ENCODE measurements around the gene GRK4.

GRK4 gene

GRCh38 chr4:3009422-3009821, 46.1 kb downstream of the GRK4 start:
- TF ChIP-seq CTCF (IDR thresholded peaks at IDR 0.05; ENCODE audit: borderline replicate concordance, extremely low read depth, low read length, poor library complexity, severe bottlenecking) (no peak), EZH2 (IDR thresholded peaks at IDR 0.05; ENCODE audit: borderline replicate concordance, low read depth, low read length, severe bottlenecking) (no peak)
- Histone ChIP-seq H3K4me3 (ENCODE audit: low read depth in 1 of 2, low read length in 2 of 2) (no peak overlapping the region), H3K36me3 (ENCODE audit: insufficient read depth, low read length) (no peaks in the 10 kb centered on the region), H3K27me3 (ENCODE audit: insufficient read depth, low read length, poor library complexity) (no peaks in the 10 kb centered on the region), H3K79me2 (ENCODE audit: insufficient read depth, low read length) (no peaks in the 10 kb centered on the region), H3K4me2 (ENCODE audit: insufficient read depth, low read length) (no peak overlapping the region), H3K27ac (ENCODE audit: low read length) (no peak overlapping the region), H3K9me3 (ENCODE audit: insufficient read depth, low read length, severe bottlenecking) (no peaks in the 10 kb centered on the region), H4K20me1 (ENCODE audit: insufficient read depth, low read length) (no peaks in the 10 kb centered on the region), H3K9ac (ENCODE audit: low read depth, low read length) (no peak overlapping the region), H3K4me1 (ENCODE audit: insufficient read depth, low read length) (no peaks in the 10 kb centered on the region), H2AFZ (ENCODE audit: low read depth, low read length) (no peak overlapping the region)
- DNase-seq = no peak
- ATAC-seq (ENCODE audit: insufficient read depth, low read depth) = no peak

GRCh38 chr4:3010577-3010976, 47.2 kb downstream of the GRK4 start:
- ATAC-seq (ENCODE audit: insufficient read depth, low read depth) = no peak
- TF ChIP-seq CTCF (IDR thresholded peaks at IDR 0.05; ENCODE audit: borderline replicate concordance, extremely low read depth, low read length, poor library complexity, severe bottlenecking) (no peak), EZH2 (IDR thresholded peaks at IDR 0.05; ENCODE audit: borderline replicate concordance, low read depth, low read length, severe bottlenecking) (no peak)
- Histone ChIP-seq H3K9ac (ENCODE audit: low read depth, low read length) (no peak overlapping the region), H3K9me3 (ENCODE audit: insufficient read depth, low read length, severe bottlenecking) (no peaks in the 10 kb centered on the region), H3K27ac (ENCODE audit: low read length) (no peak overlapping the region), H3K36me3 (ENCODE audit: insufficient read depth, low read length) (no peaks in the 10 kb centered on the region), H3K4me3 (ENCODE audit: low read depth in 1 of 2, low read length in 2 of 2) (no peak overlapping the region), H2AFZ (ENCODE audit: low read depth, low read length) (no peak overlapping the region), H3K27me3 (ENCODE audit: insufficient read depth, low read length, poor library complexity) (no peaks in the 10 kb centered on the region), H3K79me2 (ENCODE audit: insufficient read depth, low read length) (no peaks in the 10 kb centered on the region), H3K4me2 (ENCODE audit: insufficient read depth, low read length) (no peak overlapping the region), H4K20me1 (ENCODE audit: insufficient read depth, low read length) (no peaks in the 10 kb centered on the region), H3K4me1 (ENCODE audit: insufficient read depth, low read length) (no peaks in the 10 kb centered on the region)
- DNase-seq = no peak

- Histone ChIP-seq H4K20me1 (ENCODE audit: insufficient read depth, low read length) (no peaks in the 10 kb centered on the region), H2AFZ (ENCODE audit: low read depth, low read length) (no peak overlapping the region), H3K9me3 (ENCODE audit: insufficient read depth, low read length, severe bottlenecking) (no peaks in the 10 kb centered on the region), H3K4me1 (ENCODE audit: insufficient read depth, low read length) (no peaks in the 10 kb centered on the region), H3K27ac (ENCODE audit: low read length) (no peak overlapping the region), H3K9ac (ENCODE audit: low read depth, low read length) (no peak overlapping the region), H3K4me2 (ENCODE audit: insufficient read depth, low read length) (no peak overlapping the region), H3K27me3 (ENCODE audit: insufficient read depth, low read length, poor library complexity) (no peaks in the 10 kb centered on the region), H3K4me3 (ENCODE audit: low read depth in 1 of 2, low read length in 2 of 2) (no peak overlapping the region), H3K79me2 (ENCODE audit: insufficient read depth, low read length) (no peaks in the 10 kb centered on the region), H3K36me3 (ENCODE audit: insufficient read depth, low read length) (no peaks in the 10 kb centered on the region)
- DNase-seq = no peak
- no peak for ATAC-seq (ENCODE audit: insufficient read depth, low read depth)
- TF ChIP-seq CTCF (IDR thresholded peaks at IDR 0.05; ENCODE audit: borderline replicate concordance, extremely low read depth, low read length, poor library complexity, severe bottlenecking) (no peak), EZH2 (IDR thresholded peaks at IDR 0.05; ENCODE audit: borderline replicate concordance, low read depth, low read length, severe bottlenecking) (no peak)
Measured at GRCh38 chr4:3010998-3011397, 47.6 kb downstream of the GRK4 start.

Measured in DND-41 (cell line).